Measurements from ENCODE around the gene GP1BB. TPM values are rescaled to one million over a fixed set of nuclear protein-coding genes. Genes with fewer than 3 reads are reported as not detected.
"Not testable (repeated sequence)": the region's sequence is repeated elsewhere in the genome, so short reads cannot be mapped to it uniquely, and the experiment has no call there.

Gene GP1BB
- total RNA-seq, 1 donor from 2014 or later = 2.4 TPM

GRCh38 chr22:19722178-19722981 lies 959 bp upstream of the GP1BB start:
- Mint-ChIP-seq H3K9me3 (no peaks in the 10 kb centered on the region), H3K4me3 (no peak overlapping the region), H3K4me1 (ENCODE audit: unreplicated experiment) (no peaks in the 10 kb centered on the region), H3K27me3 (peaks cover 72% of the 10 kb centered on the region), H3K27ac (no peak overlapping the region), H3K36me3 (peaks cover 17% of the 10 kb centered on the region)
- no peak for DNase-seq (ENCODE audit: extremely low spot score, unreplicated experiment)
- TF ChIP-seq, protein P1, sequence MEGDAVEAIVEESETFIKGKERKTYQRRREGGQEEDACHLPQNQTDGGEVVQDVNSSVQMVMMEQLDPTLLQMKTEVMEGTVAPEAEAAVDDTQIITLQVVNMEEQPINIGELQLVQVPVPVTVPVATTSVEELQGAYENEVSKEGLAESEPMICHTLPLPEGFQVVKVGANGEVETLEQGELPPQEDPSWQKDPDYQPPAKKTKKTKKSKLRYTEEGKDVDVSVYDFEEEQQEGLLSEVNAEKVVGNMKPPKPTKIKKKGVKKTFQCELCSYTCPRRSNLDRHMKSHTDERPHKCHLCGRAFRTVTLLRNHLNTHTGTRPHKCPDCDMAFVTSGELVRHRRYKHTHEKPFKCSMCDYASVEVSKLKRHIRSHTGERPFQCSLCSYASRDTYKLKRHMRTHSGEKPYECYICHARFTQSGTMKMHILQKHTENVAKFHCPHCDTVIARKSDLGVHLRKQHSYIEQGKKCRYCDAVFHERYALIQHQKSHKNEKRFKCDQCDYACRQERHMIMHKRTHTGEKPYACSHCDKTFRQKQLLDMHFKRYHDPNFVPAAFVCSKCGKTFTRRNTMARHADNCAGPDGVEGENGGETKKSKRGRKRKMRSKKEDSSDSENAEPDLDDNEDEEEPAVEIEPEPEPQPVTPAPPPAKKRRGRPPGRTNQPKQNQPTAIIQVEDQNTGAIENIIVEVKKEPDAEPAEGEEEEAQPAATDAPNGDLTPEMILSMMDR (conservative IDR thresholded peaks at IDR 0.05) = no peak

- no peak for DNase-seq (ENCODE audit: extremely low spot score, unreplicated experiment)
- Mint-ChIP-seq H3K27me3 (peaks cover 74% of the 10 kb centered on the region), H3K4me1 (ENCODE audit: unreplicated experiment) (no peaks in the 10 kb centered on the region), H3K27ac (no peak overlapping the region), H3K4me3 (peak overlapping the region; percentile 70), H3K36me3 (peaks cover 17% of the 10 kb centered on the region), H3K9me3 (no peaks in the 10 kb centered on the region)
- TF ChIP-seq, protein P1 (conservative IDR thresholded peaks at IDR 0.05) = no peak
Observed at GRCh38 chr22:19722982-19723231, 432 bp upstream of the GP1BB start.

- H3K4me1 Mint-ChIP-seq (ENCODE audit: unreplicated experiment) = no peaks in the 10 kb centered on the region
- no peaks in the 10 kb centered on the region for H3K9me3 Mint-ChIP-seq
- H3K36me3 Mint-ChIP-seq = peaks cover 17% of the 10 kb centered on the region
- TF ChIP-seq, protein P1 (conservative IDR thresholded peaks at IDR 0.05) = peak; percentile 54
- H3K4me3 Mint-ChIP-seq = peak overlapping the region; percentile 71
- no peak overlapping the region for H3K27ac Mint-ChIP-seq
- H3K27me3 Mint-ChIP-seq = peaks cover 84% of the 10 kb centered on the region
- DNase-seq (ENCODE audit: extremely low spot score, unreplicated experiment) = no peak
Observed at GRCh38 chr22:19723983-19724827, 866 bp downstream of the GP1BB start.

GRCh38 chr22:19724927-19725661 lies 1.8 kb downstream of the GP1BB start:
- DNase-seq (ENCODE audit: extremely low spot score, unreplicated experiment) = no peak
- peak overlapping the region; percentile 71 for H3K4me3 Mint-ChIP-seq
- H3K4me1 Mint-ChIP-seq (ENCODE audit: unreplicated experiment) = no peaks in the 10 kb centered on the region
- no peak overlapping the region for H3K27ac Mint-ChIP-seq
- H3K36me3 Mint-ChIP-seq = peaks cover 13% of the 10 kb centered on the region
- H3K9me3 Mint-ChIP-seq = no peaks in the 10 kb centered on the region
- TF ChIP-seq, protein P1 (conservative IDR thresholded peaks at IDR 0.05) = no peak
- H3K27me3 Mint-ChIP-seq = peaks cover 78% of the 10 kb centered on the region

DNA sequence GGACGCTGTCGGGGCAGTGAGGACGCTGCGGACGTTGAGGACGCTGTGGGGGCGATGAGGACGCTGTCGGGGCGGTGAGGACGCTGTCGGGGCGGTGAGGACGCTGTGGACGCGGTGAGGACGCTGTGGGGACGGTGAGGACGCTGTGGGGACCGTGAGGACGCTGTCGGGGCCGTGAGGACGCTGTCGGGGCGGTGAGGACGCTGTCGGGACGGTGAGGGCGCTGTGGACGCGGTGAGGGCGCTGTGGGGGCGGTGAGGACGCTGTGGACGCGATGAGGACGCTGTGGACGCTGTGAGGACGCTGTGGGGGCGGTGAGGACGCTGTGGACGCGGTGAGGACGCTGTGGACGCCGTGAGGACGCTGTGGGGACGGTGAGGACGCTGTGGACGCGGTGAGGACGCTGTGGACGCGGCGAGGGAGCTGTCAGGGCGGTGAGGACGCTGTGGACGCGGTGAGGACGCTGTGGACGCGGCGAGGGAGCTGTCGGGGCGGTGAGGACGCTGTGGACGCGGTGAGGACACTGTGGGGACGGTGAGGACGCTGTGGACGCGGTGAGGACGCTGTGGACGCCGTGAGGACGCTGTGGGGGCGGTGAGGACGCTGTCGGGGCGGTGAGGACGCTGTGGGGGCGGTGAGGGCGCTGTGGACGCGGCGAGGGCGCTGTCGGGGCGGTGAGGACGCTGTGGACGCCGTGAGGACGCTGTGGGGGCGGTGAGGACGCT lies 2.9 kb downstream of the GP1BB start:
- H3K9me3 Mint-ChIP-seq; H3K4me1 Mint-ChIP-seq (ENCODE audit: unreplicated experiment); H3K27ac Mint-ChIP-seq; DNase-seq (ENCODE audit: extremely low spot score, unreplicated experiment); H3K4me3 Mint-ChIP-seq; H3K36me3 Mint-ChIP-seq: not testable (repeated sequence)
- peaks cover 73% of the 10 kb centered on the region for H3K27me3 Mint-ChIP-seq

All from type B pancreatic cell (in vitro differentiated cells).